HG03175 (cell line): Measurements from ENCODE around the gene UBE2U.

ENCODE experiments used
- ATAC-seq: cut with Tn5 transposase; IDR thresholded peaks from one replicate; pipeline ENCODE4 v1.9.1; 2021; ENCODE audit warnings: mild to moderate bottlenecking, moderate library complexity; ENCODE audit not compliant: unreplicated experiment

UBE2U gene

DNA sequence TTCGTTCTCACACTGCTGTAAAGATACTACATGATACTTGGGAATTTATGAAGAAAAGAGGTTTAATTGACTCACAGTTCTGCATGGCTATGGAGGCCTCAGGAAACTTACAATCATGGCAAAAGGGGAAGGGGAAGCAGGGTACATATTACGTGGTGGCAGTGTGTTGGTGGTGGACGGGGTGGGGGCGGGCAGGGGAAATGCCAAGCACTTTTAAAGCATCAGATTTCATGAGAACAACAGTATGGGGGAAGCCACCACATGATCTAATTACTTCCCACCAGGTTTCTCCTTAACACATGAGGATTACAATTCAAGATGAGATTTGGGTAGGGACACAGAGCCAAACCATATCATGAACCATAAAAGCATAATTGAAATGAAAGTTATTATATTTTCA lies 88.5 kb downstream of the UBE2U start:
- ATAC-seq = no peak

DNA sequence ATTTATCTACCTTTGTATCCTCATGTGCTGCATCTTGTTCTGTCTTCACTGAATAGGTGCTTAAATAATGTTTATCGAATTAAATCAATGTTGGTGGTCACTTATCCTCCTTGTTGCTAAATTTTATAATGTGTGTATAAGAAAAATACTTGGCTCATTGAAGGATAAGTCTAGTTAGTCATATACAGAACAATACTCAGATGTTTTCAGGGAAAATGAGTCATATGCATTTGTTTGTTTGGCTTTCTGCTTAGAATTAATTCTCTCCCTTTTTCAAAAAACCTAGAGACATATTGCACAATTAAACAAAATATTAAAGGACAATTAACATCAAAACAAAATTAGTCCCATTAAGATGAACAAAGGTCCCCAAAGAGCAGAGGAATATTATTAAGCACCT lies 89.0 kb downstream of the UBE2U start:
- no peak for ATAC-seq

DNA sequence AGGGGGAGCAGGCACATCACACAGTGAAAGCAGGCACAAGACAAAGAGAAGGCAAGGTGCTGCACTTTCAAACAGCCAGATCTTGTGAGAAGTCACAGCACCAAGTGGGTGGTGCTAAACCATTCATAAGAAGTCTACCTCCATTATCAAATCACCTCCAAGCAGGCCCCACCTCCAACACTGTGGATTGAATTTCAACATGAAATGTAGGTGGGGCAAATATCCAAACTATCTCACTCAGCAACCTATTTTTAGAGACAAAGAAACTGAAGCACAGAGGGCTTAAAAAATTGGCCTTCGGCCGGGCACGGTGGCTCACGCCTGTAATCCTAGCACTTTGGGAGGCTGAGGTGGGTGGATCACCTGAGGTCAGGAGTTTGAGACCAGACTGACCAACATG lies 90.4 kb downstream of the UBE2U start:
- ATAC-seq = no peak

DNA sequence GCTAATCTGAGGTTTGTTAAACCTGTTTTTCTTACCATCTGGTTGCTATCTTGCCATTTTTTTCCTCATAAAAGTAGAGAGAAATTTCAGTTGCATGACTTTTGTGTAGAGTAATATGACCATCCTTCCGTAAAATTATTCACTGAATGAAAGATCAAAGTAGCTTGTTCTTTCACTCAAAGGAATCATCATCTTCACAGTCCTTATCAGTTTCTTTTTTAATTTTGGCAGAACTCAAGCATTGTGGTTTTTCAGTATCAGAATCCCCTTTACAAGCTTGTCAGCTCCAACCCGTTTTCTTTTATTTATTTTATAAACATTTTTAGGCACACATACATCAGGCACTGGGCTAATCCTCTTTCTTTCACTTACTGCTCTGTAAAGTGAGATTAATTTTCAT lies 91.7 kb downstream of the UBE2U start:
- ATAC-seq = no peak

DNA sequence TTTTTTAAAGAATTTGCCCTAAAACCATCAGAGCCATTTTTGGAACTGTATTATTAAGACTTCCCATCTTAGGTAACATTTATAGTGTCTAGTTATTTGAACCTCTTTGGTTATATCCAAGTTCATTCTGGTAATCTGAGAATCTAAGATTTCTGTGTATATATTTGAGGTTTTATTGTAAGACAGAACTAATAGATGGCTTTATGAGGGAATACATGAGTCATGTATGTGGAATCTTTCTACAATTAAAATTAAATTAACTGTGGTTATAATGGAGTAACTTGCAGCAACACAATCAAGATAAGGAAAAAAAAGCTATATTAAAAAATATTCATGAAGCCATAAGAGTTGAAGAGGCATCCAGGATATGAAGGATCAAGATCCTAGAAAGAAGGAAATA lies 92.1 kb downstream of the UBE2U start:
- no peak for ATAC-seq

DNA sequence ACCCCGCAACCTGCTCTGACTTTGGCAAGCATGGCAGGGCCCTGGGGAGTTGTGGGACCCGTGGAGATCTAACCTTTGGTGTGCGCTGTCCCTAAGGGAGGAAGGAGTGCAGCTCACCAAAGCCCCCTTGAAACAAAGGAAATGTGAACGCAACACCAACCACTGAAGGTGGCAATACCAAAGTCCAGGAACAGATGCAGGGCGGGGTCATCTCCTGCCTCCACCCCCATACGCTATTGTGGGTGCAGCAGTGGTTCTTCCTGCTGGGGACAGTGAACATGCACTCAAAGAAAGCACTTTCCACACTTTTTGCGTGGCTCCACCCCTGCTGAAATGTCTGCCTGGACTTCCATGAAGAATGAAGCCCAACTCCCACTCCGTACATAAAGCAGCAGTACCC lies 93.0 kb downstream of the UBE2U start:
- ATAC-seq = no peak

DNA sequence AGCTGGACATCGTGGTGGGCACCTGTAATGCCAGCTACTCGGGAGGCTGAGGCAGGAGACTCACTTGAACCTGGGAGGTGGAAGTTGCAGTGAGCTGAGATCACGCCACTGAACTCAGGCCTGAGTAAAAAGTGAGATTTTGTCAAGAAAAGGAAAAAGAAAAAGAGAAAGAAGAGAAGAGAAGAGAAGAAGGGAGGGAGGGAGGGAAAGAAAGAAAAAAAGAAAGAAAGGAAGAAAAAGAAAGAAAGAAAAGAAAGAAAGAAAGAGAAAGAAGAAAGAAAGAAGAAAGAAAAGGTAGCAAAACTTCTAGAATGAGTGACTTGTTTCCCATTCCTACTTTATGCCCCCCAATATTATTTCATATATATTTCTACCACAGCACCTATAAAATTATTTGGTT lies 98.8 kb downstream of the UBE2U start:
- no peak for ATAC-seq

DNA sequence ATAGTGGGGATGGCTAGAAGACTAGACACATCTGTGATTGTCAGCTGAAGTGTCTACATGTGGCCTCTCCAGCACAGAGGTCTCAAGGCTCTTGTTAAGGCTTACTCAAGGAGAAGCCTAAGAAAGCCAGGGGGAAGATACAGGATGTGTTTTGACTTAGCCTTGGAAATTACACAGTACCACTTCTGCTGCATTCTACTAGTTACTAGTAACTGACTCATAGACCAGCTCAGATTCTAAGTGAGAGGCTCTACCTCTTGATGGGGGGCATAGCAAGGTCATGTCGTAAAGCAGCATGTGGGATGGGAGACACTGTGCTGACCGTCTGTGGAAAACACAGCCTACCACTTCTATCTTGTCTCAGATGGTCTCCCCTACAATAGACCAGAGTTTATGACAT lies 99.5 kb downstream of the UBE2U start:
- no peak for ATAC-seq

DNA sequence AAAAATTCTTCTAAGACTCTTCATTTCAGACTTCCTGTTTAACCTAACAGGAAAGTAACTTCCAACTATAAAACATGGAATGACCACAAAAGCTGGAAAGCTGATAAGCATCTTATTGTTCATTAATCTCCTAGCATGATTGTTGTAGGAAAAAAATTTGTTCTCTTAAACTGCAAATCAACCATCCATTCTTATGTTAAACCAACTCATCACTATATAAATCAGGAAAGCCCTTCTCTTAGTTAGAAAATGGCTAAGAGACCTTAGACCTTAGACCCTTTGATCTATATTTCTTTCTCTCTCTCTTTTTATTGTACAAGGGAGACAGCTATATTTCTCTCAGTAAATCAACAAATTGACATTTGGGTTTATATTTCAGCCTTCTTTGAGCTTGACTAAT lies 101.4 kb downstream of the UBE2U start:
- ATAC-seq = no peak

DNA sequence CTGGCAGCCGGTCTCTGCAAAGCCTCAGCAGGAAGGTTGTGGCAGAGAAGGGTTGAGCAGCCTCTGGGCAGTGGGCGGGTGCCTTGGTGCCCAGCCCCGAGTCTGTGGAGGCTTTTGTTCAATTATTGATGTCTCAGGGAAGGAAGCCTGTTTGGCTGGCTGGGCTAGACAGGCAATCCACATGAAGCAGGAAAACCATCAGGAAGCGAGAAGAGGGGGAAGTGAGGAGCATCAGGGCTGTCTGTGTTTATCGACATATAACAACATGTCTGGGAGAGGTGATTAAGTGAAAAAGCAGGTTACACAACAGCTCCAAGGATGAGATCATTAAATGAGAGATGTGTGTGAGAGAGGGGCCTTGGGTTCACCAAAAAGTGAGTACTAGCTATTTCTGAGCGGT lies 105.4 kb downstream of the UBE2U start:
- ATAC-seq = no peak

DNA sequence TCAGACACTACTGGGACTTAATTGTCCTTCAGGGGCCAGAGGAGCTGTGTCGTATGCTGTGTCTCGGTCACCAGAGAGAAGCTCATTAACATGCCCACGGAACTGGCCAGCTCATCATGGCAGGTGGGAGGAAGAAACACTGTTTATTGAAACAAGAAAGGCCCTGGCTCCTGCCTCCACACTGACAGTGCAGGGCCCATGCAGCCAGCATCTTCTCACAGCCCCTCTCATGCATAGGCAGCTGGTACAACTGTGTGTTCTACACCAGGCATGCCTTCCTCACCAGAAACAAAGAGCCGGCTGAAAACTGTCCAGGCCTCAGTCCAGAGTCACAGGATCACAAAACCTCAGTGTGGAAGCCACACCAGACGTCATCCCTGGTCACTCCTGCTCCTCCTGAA lies 106.0 kb downstream of the UBE2U start:
- no peak for ATAC-seq

DNA sequence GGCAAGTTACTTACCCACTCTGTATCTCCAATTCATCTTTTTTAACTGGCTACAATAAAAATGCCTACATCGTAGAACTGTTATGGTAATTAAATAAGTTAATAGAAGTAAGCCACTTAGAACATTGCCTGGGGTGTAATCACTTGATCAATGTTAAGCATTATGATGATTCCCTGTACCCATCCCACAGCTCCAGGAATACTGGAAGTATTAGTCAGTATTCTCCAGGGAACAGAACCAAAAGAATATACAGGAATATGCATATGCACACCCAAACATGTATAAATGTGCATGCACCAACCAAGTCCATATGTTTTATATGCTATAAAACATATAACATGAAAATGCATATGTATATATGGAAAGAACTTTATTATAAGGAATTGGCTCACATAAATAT lies 107.3 kb downstream of the UBE2U start:
- no peak for ATAC-seq

DNA sequence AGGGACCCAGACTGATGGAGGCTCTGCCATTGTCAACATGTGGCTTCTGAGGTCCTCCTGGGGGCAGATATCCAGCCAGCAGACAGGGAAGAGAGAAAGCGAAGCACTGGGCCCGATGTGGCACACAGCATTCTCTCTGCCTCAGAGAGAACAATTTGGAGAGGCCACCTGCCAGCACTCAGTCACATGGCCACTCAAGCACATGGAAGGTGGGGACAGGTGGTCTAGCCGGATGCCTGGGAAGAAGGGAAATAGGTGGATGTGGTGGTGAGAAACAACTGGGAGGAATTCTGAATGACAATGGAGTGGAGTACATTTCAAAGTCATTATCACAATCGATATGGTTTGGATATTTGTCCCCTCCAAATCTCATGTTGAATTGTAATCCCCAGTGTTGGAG lies 109.0 kb downstream of the UBE2U start:
- no peak for ATAC-seq

DNA sequence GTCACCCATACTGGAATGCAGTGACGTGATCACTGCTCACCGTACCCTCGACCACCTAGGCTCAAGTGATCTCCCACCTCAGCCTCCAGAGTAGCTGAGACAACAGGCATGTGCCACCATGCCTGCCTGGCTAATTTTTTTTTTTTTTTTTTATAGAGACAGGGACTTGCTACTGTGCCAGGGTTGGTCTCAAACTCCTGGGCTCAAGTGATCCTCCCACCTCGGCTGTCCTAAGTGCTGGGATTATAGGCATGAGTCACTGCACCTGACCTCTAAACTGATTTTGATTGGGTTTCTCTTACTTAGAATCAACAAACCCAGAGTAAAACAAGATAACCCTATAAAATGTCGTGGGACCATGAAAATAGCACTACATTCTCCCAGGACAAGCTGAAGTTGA lies 112.0 kb downstream of the UBE2U start:
- ATAC-seq = no peak
